ENCODE data around the gene CPA4.

The CPA4 gene

DNA sequence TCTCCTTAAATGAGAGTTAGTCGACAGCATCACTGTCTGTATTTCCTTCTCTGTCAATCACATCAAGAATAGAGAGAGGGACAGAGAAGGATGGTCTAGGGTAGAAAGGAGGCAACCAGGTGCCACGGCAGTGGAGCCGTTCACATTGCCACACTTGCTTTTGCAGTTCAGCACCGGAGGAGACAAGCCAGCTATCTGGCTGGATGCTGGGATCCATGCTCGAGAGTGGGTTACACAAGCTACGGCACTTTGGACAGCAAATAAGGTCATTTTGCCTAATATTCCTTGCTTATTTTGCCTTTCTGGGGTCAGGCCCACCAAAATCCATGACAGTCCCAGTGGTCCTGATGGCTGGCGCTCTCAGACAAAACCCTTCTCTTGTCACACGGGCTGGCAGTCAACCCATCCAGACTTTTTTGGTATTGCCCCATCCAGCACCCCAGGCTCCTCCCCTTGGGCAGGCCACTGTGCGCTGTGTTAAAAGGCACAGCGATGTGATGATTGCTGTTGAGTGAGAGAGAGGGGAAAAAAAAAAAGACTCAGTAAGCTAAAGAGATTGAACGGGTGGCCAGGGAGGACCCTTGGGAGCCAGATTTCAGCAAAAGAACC, 17.9 kb upstream of the CPA4 start:
- no peak for DNase-seq

DNA sequence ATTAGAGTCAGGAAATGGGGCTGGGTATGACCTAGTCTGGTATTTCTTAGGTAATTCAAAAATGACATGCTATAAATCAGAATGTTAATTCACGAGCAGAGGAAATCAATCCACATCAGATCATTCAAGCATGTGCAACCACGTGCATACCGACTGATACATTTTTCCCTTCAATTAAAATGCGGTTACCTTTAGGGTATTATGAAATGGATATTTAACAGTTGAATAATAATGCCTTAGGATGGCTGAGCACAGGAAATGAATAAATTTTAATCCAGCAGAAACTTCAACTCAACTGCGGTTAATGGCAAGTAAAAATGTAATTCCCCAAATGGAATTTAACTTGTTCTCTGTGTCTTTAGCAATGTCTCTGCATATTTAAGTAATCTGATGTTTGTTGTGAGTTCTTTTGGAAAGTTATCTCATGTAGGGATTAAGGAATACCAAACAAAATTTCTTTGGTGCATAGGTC, 17.1 kb upstream of the CPA4 start:
- no peak for DNase-seq

DNA sequence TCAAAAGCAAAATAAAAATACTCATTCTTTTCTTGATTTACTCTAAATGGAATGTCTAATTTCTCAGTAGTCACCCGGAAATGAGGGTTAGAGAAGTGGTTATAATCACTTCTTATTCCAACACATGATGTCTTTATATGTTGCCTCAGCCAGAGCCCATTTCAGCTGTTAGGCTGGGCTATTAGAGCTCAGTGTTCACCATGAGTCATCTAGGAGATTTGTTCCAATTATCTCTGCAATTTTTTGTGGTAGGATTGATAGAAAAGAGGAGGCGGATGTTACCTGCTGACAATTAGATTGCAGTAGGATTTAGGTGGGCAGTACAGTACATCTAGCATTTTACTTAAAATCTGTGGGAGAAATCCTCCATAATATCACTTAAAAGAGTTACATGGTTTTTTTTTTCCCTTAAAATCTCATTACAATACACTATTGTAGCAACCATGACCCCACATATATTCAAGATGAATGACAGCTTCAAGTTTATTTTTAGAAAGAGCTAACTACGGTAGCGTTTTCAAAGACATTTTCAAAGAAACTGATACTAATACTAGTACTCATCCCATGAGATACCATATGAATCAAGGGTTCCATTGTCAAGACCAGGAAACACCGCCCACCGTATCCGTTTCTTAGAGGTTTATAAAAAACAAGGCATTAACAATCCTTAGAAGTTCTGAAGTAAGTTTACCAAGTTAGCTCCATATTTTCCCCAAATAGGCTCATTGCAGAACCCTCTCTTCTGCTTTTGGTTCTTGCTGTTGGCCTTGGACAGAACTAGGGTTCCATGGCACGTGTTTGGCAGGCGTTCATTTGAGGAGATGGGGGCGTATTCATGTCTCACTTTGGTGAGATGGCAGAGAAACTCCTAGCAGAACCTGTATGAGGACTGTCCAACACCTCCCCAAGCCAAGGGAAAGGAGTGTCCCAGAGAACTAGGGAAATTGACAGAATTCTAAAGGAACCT, 15.9 kb upstream of the CPA4 start:
- no peak for DNase-seq

DNA sequence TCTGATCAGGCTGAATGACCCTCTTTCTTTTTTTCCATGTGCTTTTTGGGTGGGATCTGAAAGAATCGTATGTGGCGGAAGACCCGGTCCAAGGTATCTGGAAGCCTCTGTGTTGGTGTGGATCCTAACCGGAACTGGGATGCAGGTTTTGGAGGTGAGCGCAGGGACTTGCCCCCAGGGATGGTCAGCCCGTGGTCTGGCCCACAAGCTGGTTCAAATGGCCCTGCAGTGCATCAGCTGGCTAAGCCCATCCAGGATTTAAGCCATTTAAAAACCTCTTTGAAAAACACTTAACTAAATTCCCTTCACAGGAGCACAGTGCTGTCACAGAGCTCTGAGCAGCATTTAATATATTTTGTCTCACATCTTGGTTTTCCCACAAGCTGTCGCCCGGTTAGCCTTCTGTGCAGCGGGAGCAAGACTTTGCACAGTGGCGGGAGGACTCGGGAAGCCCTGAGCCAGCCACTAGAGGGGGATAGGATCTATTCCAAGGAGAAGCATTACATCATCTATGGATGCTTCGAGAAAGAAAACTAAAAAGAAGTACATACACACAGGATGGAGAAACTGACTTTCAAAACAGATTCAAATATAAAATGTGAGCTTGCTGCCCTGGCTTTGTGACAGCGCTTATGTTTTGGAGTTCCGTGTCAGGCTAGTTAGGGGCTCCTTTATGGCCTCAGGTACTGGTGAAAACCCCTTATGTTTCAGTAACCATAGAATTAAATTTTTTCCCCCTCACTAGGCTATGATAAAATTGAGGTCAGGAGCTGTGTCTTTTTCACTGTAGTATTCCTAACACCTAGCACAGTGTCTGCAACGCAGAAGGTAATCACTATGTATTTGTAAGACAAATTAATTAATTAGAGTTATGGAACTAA, 15.0 kb upstream of the CPA4 start:
- no peak for DNase-seq

- no peak for DNase-seq
These were observed 14.1 kb upstream of the CPA4 start for GRCh38 chr7:130278860-130279259.

DNA sequence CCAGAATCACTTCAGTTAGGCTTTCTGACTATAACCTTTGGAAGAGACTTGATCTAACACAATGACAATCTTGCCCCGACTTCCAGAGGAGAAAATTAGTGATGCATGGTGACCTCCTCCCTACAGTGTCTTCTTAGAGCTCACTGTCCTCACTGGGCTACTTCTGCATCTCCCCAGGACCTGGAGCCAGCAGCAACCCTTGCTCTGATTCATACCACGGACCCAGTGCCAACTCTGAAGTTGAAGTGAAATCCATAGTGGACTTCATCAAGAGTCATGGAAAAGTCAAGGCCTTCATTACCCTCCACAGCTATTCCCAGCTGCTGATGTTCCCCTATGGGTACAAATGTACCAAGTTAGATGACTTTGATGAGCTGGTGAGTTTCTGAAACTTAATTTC, 13.7 kb upstream of the CPA4 start:
- DNase-seq = no peak

GRCh38 chr7:130279906-130280305, 13.1 kb upstream of the CPA4 start:
- no peak for DNase-seq

- DNase-seq = no peak
These were observed 11.7 kb upstream of the CPA4 start for GRCh38 chr7:130281260-130281659.

DNA sequence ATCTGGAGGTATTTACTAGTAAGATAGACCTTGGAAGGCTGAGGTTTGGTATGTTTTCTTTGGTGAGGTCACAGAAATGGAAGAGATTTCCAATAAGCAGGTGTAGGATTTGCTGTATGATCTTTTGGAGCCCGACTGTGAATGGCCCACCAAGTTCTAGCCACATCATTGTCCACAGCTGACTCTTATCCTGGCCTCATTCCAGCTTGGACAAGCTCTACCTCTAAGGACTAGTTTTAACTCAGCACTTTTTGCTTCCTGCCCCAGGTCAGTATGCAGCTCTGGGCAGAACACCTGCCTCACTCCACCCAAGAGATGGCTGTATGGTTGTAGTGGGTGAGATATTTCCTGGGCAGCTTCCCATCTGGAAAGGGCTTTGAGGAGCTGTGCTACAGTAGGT, 6.1 kb upstream of the CPA4 start:
- DNase-seq = no peak

GRCh38 chr7:130288168-130288567, 4.8 kb upstream of the CPA4 start:
- no peak for DNase-seq

DNA sequence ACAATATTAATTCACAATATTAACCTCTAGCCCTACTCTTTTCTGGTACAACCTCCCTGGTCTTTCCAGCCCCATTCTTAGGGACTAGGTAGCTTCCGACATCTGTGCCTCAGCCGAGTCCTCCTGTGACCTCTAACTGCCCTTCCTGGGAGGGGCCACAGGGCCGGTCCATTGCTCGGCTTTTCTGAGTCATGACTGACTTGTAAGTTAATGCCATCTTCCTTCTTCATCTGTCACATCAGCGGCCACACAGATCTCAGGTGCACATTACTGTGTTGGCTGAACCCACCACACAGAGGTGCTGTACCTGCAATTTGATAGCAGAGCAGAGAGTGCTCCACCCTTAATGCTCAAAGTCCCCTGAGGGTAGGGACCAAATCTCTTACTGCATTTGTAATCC, 4.1 kb upstream of the CPA4 start:
- no peak for DNase-seq

DNA sequence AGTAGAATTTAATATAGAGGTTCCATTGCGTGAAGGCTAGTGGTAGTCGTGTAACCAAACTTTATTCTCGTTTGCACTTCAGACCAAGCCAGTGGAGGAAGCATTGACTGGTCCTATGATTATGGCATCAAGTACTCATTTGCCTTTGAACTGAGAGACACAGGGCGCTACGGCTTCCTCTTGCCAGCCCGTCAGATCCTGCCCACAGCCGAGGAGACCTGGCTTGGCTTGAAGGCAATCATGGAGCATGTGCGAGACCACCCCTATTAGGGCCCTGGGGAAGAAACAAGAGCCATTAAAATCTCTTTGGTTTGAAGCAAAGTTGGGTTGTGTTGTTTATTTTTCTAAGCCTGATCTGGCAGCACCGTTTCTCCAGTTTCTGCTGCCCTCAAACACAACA, 3.5 kb upstream of the CPA4 start:
- DNase-seq = no peak

- no peak for DNase-seq
These were observed 2.2 kb upstream of the CPA4 start for GRCh38 chr7:130290745-130291144.

DNA sequence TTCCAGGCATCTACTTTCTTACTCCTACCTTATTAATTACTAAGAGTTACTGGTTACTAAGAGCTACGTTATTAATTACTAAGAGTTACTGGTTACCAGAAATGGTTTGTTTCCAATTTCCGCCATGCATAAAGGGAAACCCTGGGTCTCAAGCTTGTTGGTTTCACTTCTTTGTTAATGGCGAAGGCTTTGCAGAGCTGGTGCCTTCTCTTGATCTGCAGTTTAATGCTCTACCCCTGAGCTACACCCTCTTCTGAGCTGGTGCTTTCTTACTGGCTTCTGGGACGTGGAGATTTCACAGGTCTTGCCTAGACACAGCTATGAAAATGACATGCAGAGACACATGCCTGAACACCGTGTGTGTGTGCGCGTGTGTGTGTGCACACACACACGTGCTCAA, 560 bp downstream of the CPA4 start:
- DNase-seq = no peak

DNA sequence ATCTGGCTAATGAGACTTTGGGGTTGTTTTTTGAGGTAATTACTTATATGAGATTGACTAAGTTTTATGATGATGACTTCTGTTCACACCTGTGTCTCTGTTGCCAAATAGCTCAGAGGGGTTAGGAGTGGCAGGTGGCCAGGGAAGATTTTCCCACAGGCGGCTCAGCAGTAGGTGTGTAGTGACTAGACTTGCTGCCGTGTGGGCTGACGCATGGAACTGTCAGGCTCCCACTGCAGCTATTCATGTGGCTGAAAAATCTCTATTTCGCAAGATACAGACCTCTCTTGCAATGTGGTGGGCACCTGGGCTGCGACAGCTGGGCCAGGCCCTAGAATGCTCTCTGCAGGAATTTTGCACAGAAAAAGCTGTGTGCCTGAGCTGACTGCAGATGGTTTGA, 1.4 kb downstream of the CPA4 start:
- DNase-seq = no peak

DNA sequence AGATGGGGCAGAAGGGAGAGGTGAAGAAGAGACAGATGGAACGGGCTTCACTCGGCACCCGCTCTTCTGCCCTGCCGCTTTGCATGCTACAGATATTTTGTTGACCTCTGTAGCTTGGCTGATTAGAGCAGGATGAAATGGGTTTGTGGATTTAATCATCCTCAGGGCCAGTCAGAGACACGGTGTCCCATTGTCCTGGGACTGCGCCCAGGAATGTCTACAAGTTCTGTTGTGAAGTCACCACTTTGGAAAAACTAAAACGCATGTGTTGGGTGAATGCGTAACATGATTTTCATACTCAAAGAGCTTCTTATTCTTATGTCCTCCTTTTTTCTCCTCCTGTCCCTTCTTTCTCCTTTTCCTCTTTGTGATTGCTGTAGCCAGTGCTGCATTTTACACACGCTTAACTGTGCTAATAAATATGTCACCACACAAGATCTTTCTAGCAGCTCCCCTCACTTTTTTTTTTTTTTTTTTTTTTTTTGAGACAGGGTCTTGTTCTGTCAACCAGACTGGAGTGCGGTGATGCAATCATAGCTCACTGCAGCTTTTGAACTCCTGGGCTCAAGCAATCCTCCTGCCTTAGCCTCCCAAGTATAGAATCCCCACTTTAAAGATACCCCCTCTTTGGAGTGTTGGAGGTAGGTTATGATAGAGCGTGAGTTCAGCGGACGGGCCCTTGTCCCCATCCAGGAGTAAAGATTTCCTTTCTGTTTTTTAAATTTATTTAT, 3.4 kb downstream of the CPA4 start:
- no peak for DNase-seq

GRCh38 chr7:130297628-130298543, 4.9 kb downstream of the CPA4 start:
- DNase-seq = no peak

GRCh38 chr7:130298544-130299326, 5.8 kb downstream of the CPA4 start:
- no peak for DNase-seq

DNA sequence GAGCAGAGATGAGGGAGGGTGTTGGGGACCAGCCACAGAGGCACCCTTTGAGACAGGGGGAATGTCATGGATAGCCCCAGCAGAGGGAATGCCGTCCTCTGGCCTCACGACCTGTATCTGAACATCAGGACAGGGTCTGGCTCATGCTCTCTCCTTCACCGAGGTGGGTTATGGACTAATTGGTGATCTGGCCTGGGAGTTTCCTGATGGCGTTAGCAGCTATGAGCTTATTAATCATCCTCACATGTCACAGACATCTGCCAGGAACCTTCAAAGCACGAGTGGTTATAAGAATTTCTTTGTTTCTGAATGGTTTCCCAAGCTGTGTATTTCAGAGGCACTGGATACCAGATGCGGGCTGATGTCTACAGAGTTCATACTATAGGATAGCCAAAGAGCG, 6.9 kb downstream of the CPA4 start:
- DNase-seq = no peak

DNA sequence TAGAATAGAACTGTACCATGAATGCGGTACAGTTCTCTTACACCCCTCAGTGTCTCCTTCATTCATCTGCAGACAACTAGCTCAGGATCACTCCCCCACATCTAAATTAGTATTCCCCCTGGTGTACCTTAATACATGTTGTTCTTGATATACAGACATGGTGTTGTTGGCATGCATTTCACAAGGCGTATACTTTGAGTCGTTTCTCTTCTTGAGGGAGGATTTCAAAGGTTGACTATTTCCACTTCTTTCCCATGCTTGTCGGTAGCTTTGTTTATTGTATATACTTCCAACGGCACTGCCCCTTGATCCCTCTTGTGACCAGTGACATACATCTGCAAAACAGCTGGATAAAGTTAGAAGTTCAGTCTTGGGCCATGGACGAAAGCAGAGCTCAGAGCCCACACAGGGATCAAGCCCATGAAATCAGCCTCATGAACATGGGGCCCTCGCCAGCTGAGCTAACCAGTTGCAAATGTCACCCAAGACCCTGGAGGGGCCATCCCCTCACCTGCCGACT, 8.6 kb downstream of the CPA4 start:
- DNase-seq = no peak

Data from effector CD8-positive, alpha-beta T cell (primary cell).